ENCODE results near the gene CHST8.
"Not testable (repeated sequence)": the region's sequence is repeated elsewhere in the genome, so short reads cannot be mapped to it uniquely, and the experiment has no call there.

DNA sequence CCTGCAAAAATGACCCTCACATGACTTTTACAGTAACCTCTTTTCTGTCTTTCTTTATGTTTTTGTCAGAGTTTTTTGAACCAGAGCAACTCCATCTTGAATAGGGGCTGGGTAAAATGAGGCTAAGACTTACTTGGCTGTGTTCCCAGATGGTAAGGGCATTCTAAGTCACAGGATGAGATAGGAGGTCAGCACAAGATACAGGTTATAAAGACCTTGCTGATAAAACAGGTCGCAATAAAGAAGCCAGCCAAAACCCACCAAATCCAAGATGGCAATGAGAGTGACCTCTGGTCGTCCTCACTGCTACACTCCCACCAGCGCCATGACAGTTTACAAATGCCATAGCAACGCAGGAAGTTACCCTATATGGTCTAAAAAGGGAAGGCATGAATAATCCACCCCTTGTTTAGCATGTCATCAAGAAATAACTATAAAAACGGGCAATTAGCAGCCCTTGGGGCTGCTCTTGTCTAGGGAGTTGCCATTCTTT lies 15.9 kb upstream of the CHST8 start:
- TF ChIP-seq, protein P1, sequence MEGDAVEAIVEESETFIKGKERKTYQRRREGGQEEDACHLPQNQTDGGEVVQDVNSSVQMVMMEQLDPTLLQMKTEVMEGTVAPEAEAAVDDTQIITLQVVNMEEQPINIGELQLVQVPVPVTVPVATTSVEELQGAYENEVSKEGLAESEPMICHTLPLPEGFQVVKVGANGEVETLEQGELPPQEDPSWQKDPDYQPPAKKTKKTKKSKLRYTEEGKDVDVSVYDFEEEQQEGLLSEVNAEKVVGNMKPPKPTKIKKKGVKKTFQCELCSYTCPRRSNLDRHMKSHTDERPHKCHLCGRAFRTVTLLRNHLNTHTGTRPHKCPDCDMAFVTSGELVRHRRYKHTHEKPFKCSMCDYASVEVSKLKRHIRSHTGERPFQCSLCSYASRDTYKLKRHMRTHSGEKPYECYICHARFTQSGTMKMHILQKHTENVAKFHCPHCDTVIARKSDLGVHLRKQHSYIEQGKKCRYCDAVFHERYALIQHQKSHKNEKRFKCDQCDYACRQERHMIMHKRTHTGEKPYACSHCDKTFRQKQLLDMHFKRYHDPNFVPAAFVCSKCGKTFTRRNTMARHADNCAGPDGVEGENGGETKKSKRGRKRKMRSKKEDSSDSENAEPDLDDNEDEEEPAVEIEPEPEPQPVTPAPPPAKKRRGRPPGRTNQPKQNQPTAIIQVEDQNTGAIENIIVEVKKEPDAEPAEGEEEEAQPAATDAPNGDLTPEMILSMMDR (IDR thresholded peaks at IDR 0.05) = not testable (repeated sequence)
- not testable (repeated sequence) for TF ChIP-seq POLR2A (IDR thresholded peaks at IDR 0.05); POLR2AphosphoS5 (IDR thresholded peaks at IDR 0.05; ENCODE audit: insufficient read depth in 1 of 2, low read depth in 1 of 2)
